Measurements from ENCODE around the gene TSNAX. TPM values are rescaled to one million over a fixed set of nuclear protein-coding genes. Genes with fewer than 3 reads are reported as not detected.
A peak's percentile ranks its signal among the peaks of the same experiment; 100 is the strongest.

The TSNAX gene
- total and polyA plus RNA-seq, 12 donors = 11.6 to 98.3 (median 42.2) TPM

DNA sequence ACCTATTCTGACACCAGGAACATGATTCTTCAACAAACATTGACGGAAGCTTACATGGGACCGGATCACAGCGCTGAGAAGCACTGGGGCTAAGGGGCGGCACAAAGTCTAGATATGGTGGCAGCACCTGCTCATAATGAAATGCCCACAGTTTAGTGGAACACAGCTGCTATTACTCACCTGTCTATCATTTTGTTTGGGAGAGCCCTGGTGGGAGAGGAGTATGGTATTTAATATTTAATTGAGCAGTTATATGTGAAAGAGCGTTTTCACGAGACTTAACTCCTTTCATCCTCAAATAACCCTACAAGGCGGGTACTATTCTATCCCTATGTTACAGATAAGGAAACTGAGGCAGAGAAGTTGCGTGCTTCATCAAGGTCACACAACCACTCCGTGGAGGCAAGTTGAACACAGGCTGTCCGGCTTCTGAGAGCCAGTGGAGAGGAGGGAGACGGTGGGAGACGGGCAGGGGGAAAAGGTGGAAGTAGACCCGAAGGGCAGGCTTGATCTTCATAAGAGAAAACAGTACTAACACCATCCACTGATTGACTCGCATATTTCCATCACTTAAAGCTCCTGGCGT, 790 bp upstream of the TSNAX start:
- peaks cover 8 to 27% of the 10 kb centered on the region in 2 donors for H3K4me1 ChIP-seq (replicated peaks in 1 of 2)
- H3K36me3 ChIP-seq (replicated peaks in 1 of 2) = peaks cover 0 to 8% of the 10 kb centered on the region in 2 donors
- H3K27ac ChIP-seq = peak overlapping the region in 3 of 5 donors; percentile 89 to 94 (median 94)
- no peaks in the 10 kb centered on the region for H3K9me3 ChIP-seq (replicated peaks in 1 of 3)
- peak overlapping the region in 2 of 4 donors; percentile 44 to 80 for H3K4me3 ChIP-seq
- no peak for TF ChIP-seq POLR2A (IDR thresholded peaks at IDR 0.05)
- TF ChIP-seq, protein P1, sequence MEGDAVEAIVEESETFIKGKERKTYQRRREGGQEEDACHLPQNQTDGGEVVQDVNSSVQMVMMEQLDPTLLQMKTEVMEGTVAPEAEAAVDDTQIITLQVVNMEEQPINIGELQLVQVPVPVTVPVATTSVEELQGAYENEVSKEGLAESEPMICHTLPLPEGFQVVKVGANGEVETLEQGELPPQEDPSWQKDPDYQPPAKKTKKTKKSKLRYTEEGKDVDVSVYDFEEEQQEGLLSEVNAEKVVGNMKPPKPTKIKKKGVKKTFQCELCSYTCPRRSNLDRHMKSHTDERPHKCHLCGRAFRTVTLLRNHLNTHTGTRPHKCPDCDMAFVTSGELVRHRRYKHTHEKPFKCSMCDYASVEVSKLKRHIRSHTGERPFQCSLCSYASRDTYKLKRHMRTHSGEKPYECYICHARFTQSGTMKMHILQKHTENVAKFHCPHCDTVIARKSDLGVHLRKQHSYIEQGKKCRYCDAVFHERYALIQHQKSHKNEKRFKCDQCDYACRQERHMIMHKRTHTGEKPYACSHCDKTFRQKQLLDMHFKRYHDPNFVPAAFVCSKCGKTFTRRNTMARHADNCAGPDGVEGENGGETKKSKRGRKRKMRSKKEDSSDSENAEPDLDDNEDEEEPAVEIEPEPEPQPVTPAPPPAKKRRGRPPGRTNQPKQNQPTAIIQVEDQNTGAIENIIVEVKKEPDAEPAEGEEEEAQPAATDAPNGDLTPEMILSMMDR (IDR thresholded peaks at IDR 0.05) = no peak
- no peaks in the 10 kb centered on the region for H3K27me3 ChIP-seq
- WGBS, 4 donors = 46 to 51% (median 46%) methylated on average over 15 of the region's 15 CpGs
- intact Hi-C loops (cut with DNase I) = no loop called here
- DNase-seq = peak in 3 of 7 donors; percentile 10 to 59 (median 28)

DNA sequence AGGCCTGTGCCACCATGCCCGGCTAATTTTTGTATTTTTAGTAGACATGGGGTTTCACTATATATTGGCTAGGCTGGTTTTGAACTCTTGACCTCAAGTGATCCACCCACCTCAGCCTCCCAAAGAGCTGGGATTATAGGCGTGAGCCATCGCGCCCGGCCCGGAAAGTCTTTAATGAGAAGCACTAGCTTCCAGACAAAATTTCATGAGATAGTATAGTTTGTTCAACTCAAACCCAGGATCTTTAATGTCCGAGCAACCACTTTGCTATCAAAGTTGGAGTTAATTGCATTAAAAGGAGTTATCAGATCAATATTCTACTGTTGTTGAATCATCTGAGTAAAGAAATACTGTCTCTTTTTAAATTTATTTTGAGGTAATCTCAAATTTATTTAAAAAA, 4.8 kb downstream of the TSNAX start:
- WGBS, 4 donors = 95% methylated on average over 7 of the region's 7 CpGs
- Histone ChIP-seq H3K9me3 (replicated peaks in 1 of 3) (no peaks in the 10 kb centered on the region), H3K4me1 (replicated peaks in 1 of 2) (peaks cover 8 to 45% of the 10 kb centered on the region in 2 donors), H3K27ac (no peak overlapping the region), H3K4me3 (no peak overlapping the region), H3K36me3 (replicated peaks in 1 of 2) (peaks cover 0 to 20% of the 10 kb centered on the region in 2 donors), H3K27me3 (no peaks in the 10 kb centered on the region)
- intact Hi-C loops (cut with DNase I) = loop anchor here in 1 of 2 donors (10.0 kb wide), 2 partner anchors 52 to 108 kb away; partner anchors contain the start of gene EGLN1
- no peak for TF ChIP-seq POLR2A (IDR thresholded peaks at IDR 0.05)
- TF ChIP-seq, protein P1 (IDR thresholded peaks at IDR 0.05) = no peak
- no peak for DNase-seq

DNA sequence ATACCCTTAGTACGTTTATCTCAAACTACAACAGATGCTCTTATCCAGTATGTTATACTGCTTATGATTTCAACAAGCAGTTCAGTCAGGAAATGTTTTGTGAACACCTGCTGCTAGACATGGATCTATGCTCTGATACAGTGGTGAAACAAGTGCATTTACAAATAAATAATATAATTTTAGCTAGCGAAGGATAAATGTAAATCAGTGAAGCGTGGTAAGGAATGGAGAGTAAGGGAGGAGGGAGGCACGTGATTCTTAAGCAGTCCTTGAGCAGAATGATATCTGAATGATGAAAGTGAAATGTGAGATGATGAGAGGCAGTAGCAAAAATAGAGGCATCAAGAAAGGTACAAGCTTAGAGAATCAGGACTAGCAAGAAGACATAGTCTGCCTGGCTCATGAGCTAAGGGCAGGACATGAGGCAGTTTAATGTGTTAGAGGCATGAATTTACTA, 6.3 kb downstream of the TSNAX start:
- no peak for DNase-seq
- 39 to 47% (median 41%) methylated on average over 4 of the region's 4 CpGs for WGBS, 4 donors
- no peak overlapping the region for H3K4me3 ChIP-seq
- TF ChIP-seq, protein P1 (IDR thresholded peaks at IDR 0.05) = no peak
- TF ChIP-seq POLR2A (IDR thresholded peaks at IDR 0.05) = no peak
- peaks cover 2 to 37% of the 10 kb centered on the region in 2 donors for H3K4me1 ChIP-seq (replicated peaks in 1 of 2)
- no peaks in the 10 kb centered on the region for H3K27me3 ChIP-seq
- intact Hi-C loops (cut with DNase I) = loop anchor here in 1 of 2 donors (10.0 kb wide), 2 partner anchors 50 to 110 kb away; partner anchors contain the start of gene EGLN1
- peaks cover 0 to 20% of the 10 kb centered on the region in 2 donors for H3K36me3 ChIP-seq (replicated peaks in 1 of 2)
- H3K9me3 ChIP-seq (replicated peaks in 1 of 3) = no peaks in the 10 kb centered on the region
- H3K27ac ChIP-seq = no peak overlapping the region

DNA sequence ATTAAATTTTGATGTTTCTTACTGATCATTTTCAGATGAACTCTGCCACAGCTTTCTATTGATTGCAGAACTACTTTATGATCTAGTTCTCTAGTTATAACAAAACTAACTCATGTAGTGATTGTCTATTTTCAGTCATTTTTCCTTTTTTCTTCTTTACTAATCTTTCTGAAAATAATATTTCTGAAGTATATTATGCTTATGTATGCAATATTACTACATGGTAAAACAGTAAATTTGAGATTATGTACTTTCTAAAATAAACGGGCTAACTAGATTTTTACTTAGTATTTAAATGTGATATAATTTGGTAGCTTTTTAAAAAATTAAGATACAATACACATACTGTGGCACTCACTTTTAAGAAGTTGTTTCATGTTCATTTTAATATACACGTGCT, 7.6 kb downstream of the TSNAX start:
- no peaks in the 10 kb centered on the region for H3K27me3 ChIP-seq
- peaks cover 0 to 18% of the 10 kb centered on the region in 2 donors for H3K36me3 ChIP-seq (replicated peaks in 1 of 2)
- H3K4me3 ChIP-seq = no peak overlapping the region
- H3K27ac ChIP-seq = no peak overlapping the region
- H3K9me3 ChIP-seq (replicated peaks in 1 of 3) = no peaks in the 10 kb centered on the region
- whole genome bisulfite sequencing, 4 donors = 87 to 92% (median 91%) methylated on average over 2 of the region's 2 CpGs
- TF ChIP-seq, protein P1 (IDR thresholded peaks at IDR 0.05) = no peak
- no peak for DNase-seq
- intact Hi-C loops (cut with DNase I) = loop anchor here in 1 of 2 donors (10.0 kb wide), 2 partner anchors 49 to 111 kb away; partner anchors contain the start of gene EGLN1
- peaks cover 0 to 28% of the 10 kb centered on the region in 2 donors for H3K4me1 ChIP-seq (replicated peaks in 1 of 2)

All from adrenal gland (tissue), 12 donors.